HepG2 (cell line): ENCODE data around the gene PCDHGA1. TPM values are rescaled to one million over a fixed set of nuclear protein-coding genes. Genes with fewer than 3 reads are reported as not detected.

Source experiments
- ATAC-seq: fragments of 200-7000 bp; cut with Tn5 transposase; 3 replicates; pipeline ENCODE4 v1.9.1; 2020; ENCODE audit warnings: mild to moderate bottlenecking, moderate library complexity
- BruUV-seq: library from RNA; stranded (reverse); fragments of 400-500 nt; replicated peaks from 2 replicates; lab custom pipeline; 2021; lab: Mats Ljungman, UMichigan
- CTCF ChIA-PET: fragments of 300-600 bp; formaldehyde crosslinking; extraction: SDS; loops from one replicate; lab custom pipeline; 2021; ENCODE audit warnings: low total read pairs, inconsistent platforms, low intra/inter-chr PET ratio; lab: Yijun Ruan, JAX
- POLR2A ChIA-PET: fragments of 350-600 bp; sonication (Branson Sonifier 250); formaldehyde crosslinking; loops from one replicate; lab custom pipeline; 2020; ENCODE audit warnings: antibody characterized with exemption, inconsistent platforms; lab: Yijun Ruan, JAX
- DNase-seq: peaks from one replicate; pipeline ENCODE4 v3.0.0-alpha.2; 2015; ENCODE audit warnings: low spot score
- FAIRE-seq: peaks from 3 replicates; lab custom pipeline; 2011; peaks lifted over from hg19 to GRCh38; lab: Jason Lieb, UNC
- H2AFZ ChIP-seq: one replicate; pipeline ENCODE4 v1.6.1; 2011; ENCODE audit warnings: low read length, inconsistent platforms
- H3K27ac ChIP-seq: fragments of 300-600 bp; 3 replicates; pipeline ENCODE4 v1.8.0; 2011; ENCODE audit warnings: mixed run types, mild to moderate bottlenecking, mixed read lengths, low read length, inconsistent platforms; ENCODE audit not compliant: insufficient read depth; ENCODE audit errors: extremely low read length
- H3K27me3 ChIP-seq, 2 experiments: fragments of 200-600 bp in 1 of 2; 2 replicates in 1 of 2; 3 replicates in 1 of 2; pipeline versions ENCODE4 v1.6.0 to v1.8.0; 2011; ENCODE audit warnings: low read length in 2 of 2, mild to moderate bottlenecking in 2 of 2, moderate library complexity in 2 of 2, inconsistent platforms in 1 of 2; ENCODE audit not compliant: insufficient read depth in 2 of 2, control insufficient read depth in 1 of 2
- H3K36me3 ChIP-seq, 2 experiments: fragments of 200-600 bp in 1 of 2; replicated peaks in 1 of 2; 2 replicates in 1 of 2; 3 replicates in 1 of 2; pipeline versions ENCODE4 v1.5.1 to v1.8.0; 2011; ENCODE audit warnings: low read length in 2 of 2, inconsistent platforms in 1 of 2; ENCODE audit not compliant: insufficient read depth in 2 of 2, control insufficient read depth in 1 of 2
- H3K4me1 ChIP-seq: 2 replicates; pipeline ENCODE4 v1.5.1; 2012; ENCODE audit warnings: low read length, inconsistent platforms; ENCODE audit not compliant: insufficient read depth
- H3K4me2 ChIP-seq: 2 replicates; pipeline ENCODE4 v1.6.0; 2011; ENCODE audit warnings: low read depth, low read length, inconsistent platforms
- H3K4me3 ChIP-seq, 3 experiments: fragments of 200-600 bp in 1 of 3; sonication (generic), shearing (Covaris generic) in 1 of 3; replicated peaks in 1 of 3; 2 replicates each; pipeline ENCODE4 v1.5.1; 2011 to 2016; ENCODE audit warnings: low read length in 3 of 3, inconsistent platforms in 2 of 3, low read depth in 2 of 3, mild to moderate bottlenecking in 2 of 3, control low read depth in 1 of 3, mixed read lengths in 1 of 3; ENCODE audit not compliant: insufficient read depth in 1 of 3
- H3K79me2 ChIP-seq: one replicate; pipeline ENCODE4 v1.6.1; 2011; ENCODE audit warnings: low read length, inconsistent platforms; ENCODE audit not compliant: insufficient read depth
- H3K9ac ChIP-seq: 2 replicates; pipeline ENCODE4 v1.6.0; 2011; ENCODE audit warnings: mild to moderate bottlenecking, low read depth, low read length, inconsistent platforms; ENCODE audit not compliant: insufficient read depth
- H3K9me3 ChIP-seq: 2 replicates; pipeline ENCODE4 v1.5.1; 2012; ENCODE audit warnings: mild to moderate bottlenecking, low read length
- H4K20me1 ChIP-seq: 2 replicates; pipeline ENCODE4 v1.6.0; 2011; ENCODE audit warnings: inconsistent platforms, mild to moderate bottlenecking, low read length, moderate library complexity; ENCODE audit not compliant: insufficient read depth
- CERS6 ChIP-seq: sonication (generic); formaldehyde crosslinking; IDR thresholded peaks from 2 replicates; pipeline ENCODE4 v1.5.0; 2020; ENCODE audit warnings: missing genetic modification reagents
- DMAP1 ChIP-seq: IDR thresholded peaks from 2 replicates; pipeline ENCODE4 v1.6.1; 2016
- ELF3 ChIP-seq: IDR thresholded peaks from 2 replicates; pipeline ENCODE4 v1.6.1; 2016; ENCODE audit warnings: missing genetic modification reagents, missing compliant biosample characterization
- ETV5 ChIP-seq: IDR thresholded peaks from 2 replicates; pipeline ENCODE4 v1.6.1; 2018; ENCODE audit warnings: missing biosample characterization, missing genetic modification reagents, inconsistent platforms, borderline replicate concordance
- PATZ1 ChIP-seq: sonication (generic); formaldehyde crosslinking; IDR thresholded peaks from 2 replicates; pipeline ENCODE4 v1.4.0; 2020; ENCODE audit warnings: missing genetic modification reagents
- RARG ChIP-seq: sonication (generic); formaldehyde crosslinking; IDR thresholded peaks from 2 replicates; pipeline ENCODE4 v1.4.0; 2020; ENCODE audit warnings: low read depth, mild to moderate bottlenecking, missing genetic modification reagents
- TP53 ChIP-seq: sonication (generic); formaldehyde crosslinking; conservative IDR thresholded peaks from 2 replicates; pipeline ENCODE4 v1.4.0; 2020; ENCODE audit warnings: missing genetic modification reagents
- ZBTB39 ChIP-seq: sonication (generic); formaldehyde crosslinking; IDR thresholded peaks from 2 replicates; pipeline ENCODE4 v1.5.0; 2020; ENCODE audit warnings: missing genetic modification reagents
- ZFP91 ChIP-seq: sonication (generic); formaldehyde crosslinking; IDR thresholded peaks from 2 replicates; pipeline ENCODE4 v1.9.0; 2022; ENCODE audit warnings: missing genetic modification reagents, mild to moderate bottlenecking, borderline replicate concordance
- ZMYM2 ChIP-seq: sonication (generic); formaldehyde crosslinking; IDR thresholded peaks from 2 replicates; pipeline ENCODE4 v1.8.0; 2022; ENCODE audit warnings: mild to moderate bottlenecking, missing genetic modification reagents
- ZNF331 ChIP-seq: sonication (generic); formaldehyde crosslinking; IDR thresholded peaks from 2 replicates; pipeline ENCODE4 v1.4.0; 2020; ENCODE audit warnings: missing genetic modification reagents
- ZNF775 ChIP-seq: sonication (generic); formaldehyde crosslinking; IDR thresholded peaks from 2 replicates; pipeline ENCODE4 v1.4.0; 2020; ENCODE audit warnings: missing genetic modification reagents, mild to moderate bottlenecking, moderate library complexity, borderline replicate concordance
- ZNF776 ChIP-seq: sonication (generic); formaldehyde crosslinking; IDR thresholded peaks from 2 replicates; pipeline ENCODE4 v1.4.0; 2020; ENCODE audit warnings: mild to moderate bottlenecking, missing genetic modification reagents
- in situ Hi-C: cut with HindIII; loops from 2 replicates; pipeline ENCODE4 v1.10.0; 2017; ENCODE audit warnings: low pct_unique_long_range_greater_than_20kb; ENCODE audit not compliant: extremely low pct_ligation_motif_present
- intact Hi-C: fragments of 100-400 bp; cut with micrococcal nuclease; formaldehyde crosslinking; loops from one replicate; pipeline ENCODE4 v1.10.0; 2022; ENCODE audit not compliant: unreplicated experiment
- polyA plus RNA-seq, 8 experiments: library from polyadenylated mRNA; depleted of rRNA in 3 of 8; stranded (reverse) in 7 of 8; unstranded in 1 of 8; fragments of >200 nt; fragmentation: Illumina TruSeq in 4 of 8; extraction: Trizol in 4 of 8; gene quantifications; 2 replicates each; pipeline versions ENCODE4 v1.2.1 to v1.2.3, GENCODE V29; 2011 to 2016; ENCODE audit warnings: low read depth in 4 of 8, missing spikeins in 1 of 8, mixed read lengths in 1 of 8; ENCODE audit not compliant: insufficient read depth in 1 of 8
- total RNA-seq, 5 experiments: library from RNA; depleted of rRNA; stranded (reverse); fragments of >200 nt; fragmentation: Illumina TruSeq; extraction: Trizol; gene quantifications; 2 replicates each; pipeline ENCODE4 v1.2.3, GENCODE V29; 2016; ENCODE audit warnings: low read depth in 1 of 5

PCDHGA1 gene
- total and polyA plus RNA-seq, 2 of the 13 experiments (the other 11 are each of a cell fraction or from before 2014, with no cell fraction given), result 0.31 to 0.40 TPM

GRCh38 chr5:141559461-141559860, 229.1 kb downstream of the PCDHGA1 start:
- H3K79me2 ChIP-seq, result no peaks in the 10 kb centered on the region
- H2AFZ ChIP-seq, result no peak overlapping the region
- no peak overlapping the region for H3K9ac ChIP-seq
- in situ Hi-C loops, result loop anchor here (10.0 kb wide), 1 partner anchor 465 kb away; the partner anchor contains the start of gene PCDHB2
- H4K20me1 ChIP-seq, result no peaks in the 10 kb centered on the region
- TF ChIP-seq DMAP1, result no peak
- TF ChIP-seq ZNF775 (CRISPR knock-in tag), result no peak
- TF ChIP-seq ZMYM2 (CRISPR knock-in tag), result no peak
- no peak for TF ChIP-seq ELF3
- no peak for TF ChIP-seq ZFP91 (CRISPR knock-in tag)
- no peak for TF ChIP-seq ZNF776 (CRISPR knock-in tag)
- ATAC-seq (no peak), DNase-seq (no peak), FAIRE-seq (no peak)
- H3K27ac ChIP-seq, result no peak overlapping the region
- no peak overlapping the region for H3K4me2 ChIP-seq
- CTCF ChIA-PET, result no interaction called here
- H3K4me1 ChIP-seq, result peaks cover 5% of the 10 kb centered on the region
- no peaks in the 10 kb centered on the region for H3K27me3 ChIP-seq
- intact Hi-C loops, result no loop called here
- H3K9me3 ChIP-seq, result no peaks in the 10 kb centered on the region
- peaks cover 9 to 47% of the 10 kb centered on the region in 2 experiments for H3K36me3 ChIP-seq
- POLR2A ChIA-PET, result no interaction called here
- H3K4me3 ChIP-seq, result no peak overlapping the region
- no TSS peak for BruUV-seq

GRCh38 chr5:141560151-141560550, 229.8 kb downstream of the PCDHGA1 start:
- ChIA-PET CTCF (interaction anchor here (1.0 to 1.2 kb wide), 2 partner anchors 217 to 337 kb away, joined by 3 to 4 read pairs; partner anchors contain the start of genes PCDHB14 and PCDHGA3), POLR2A (no interaction called here)
- BruUV-seq, result no TSS peak
- no peak overlapping the region for H3K4me3 ChIP-seq
- no peaks in the 10 kb centered on the region for H4K20me1 ChIP-seq
- peaks cover 9 to 40% of the 10 kb centered on the region in 2 experiments for H3K36me3 ChIP-seq
- no peaks in the 10 kb centered on the region for H3K79me2 ChIP-seq
- no peaks in the 10 kb centered on the region for H3K9me3 ChIP-seq
- no peak overlapping the region for H3K4me2 ChIP-seq
- peaks cover 10% of the 10 kb centered on the region for H3K4me1 ChIP-seq
- no peak overlapping the region for H2AFZ ChIP-seq
- intact Hi-C loops, result loop anchor here (5.0 kb wide), 2 partner anchors 233 to 468 kb away; partner anchors contain the start of gene PCDHB2
- DNase-seq (no peak), ATAC-seq (no peak), FAIRE-seq (no peak)
- H3K27me3 ChIP-seq, result no peaks in the 10 kb centered on the region
- no peak overlapping the region for H3K27ac ChIP-seq
- no peak overlapping the region for H3K9ac ChIP-seq
- in situ Hi-C loops, result loop anchor here (5.0 kb wide), 2 partner anchors 143 to 338 kb away; partner anchors contain the start of genes PCDHB14 and PCDHGB7
- TF ChIP-seq RARG (CRISPR knock-in tag), result no peak
- TF ChIP-seq CERS6 (CRISPR knock-in tag), result no peak
- no peak for TF ChIP-seq ETV5 (CRISPR knock-in tag)
- no peak for TF ChIP-seq PATZ1 (CRISPR knock-in tag)
- no peak for TF ChIP-seq ZNF331 (CRISPR knock-in tag)
- TF ChIP-seq ZBTB39 (CRISPR knock-in tag), result no peak
- TF ChIP-seq TP53 (CRISPR knock-in tag), result no peak
